OCI-LY7 (cell line): ENCODE measurements around the gene PFDN4.

Experiments used
- EZH2phosphoT487 ChIP-seq: fragments of 200-600 bp; sonication (generic); IDR thresholded peaks from 2 replicates; pipeline ENCODE4 v1.6.1; 2018; ENCODE audit warnings: low read depth, borderline replicate concordance, mild to moderate bottlenecking, mixed run types, antibody characterized with exemption, low read length, moderate library complexity, mixed read lengths
- TF ChIP-seq, protein P1 (sequence below): fragments of 200-600 bp; sonication (generic); conservative IDR thresholded peaks from 2 replicates; pipeline ENCODE4 v1.5.1; 2014; ENCODE audit warnings: mild to moderate bottlenecking, antibody characterized with exemption, low read length, moderate library complexity, mixed read lengths

DNA sequence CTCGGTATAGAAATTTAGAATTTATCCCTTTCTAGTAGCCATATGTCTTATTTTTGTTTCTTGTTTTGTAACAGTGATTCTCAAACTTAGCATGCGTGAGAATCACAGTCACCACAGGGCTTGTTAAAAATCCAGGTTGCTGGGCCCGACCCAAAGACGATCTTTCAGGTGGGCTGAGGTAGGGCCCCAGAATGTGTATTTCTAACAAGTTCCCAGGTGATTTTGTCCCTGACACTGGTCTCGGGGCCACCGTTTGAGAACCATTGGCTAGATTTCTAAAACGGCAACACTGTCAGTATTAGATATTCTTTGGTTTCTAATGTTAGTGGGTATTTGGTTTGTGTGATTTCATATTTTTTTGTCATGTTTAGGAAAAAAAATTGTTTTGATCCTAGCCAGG, 9.9 kb downstream of the PFDN4 start:
- TF ChIP-seq, protein P1, sequence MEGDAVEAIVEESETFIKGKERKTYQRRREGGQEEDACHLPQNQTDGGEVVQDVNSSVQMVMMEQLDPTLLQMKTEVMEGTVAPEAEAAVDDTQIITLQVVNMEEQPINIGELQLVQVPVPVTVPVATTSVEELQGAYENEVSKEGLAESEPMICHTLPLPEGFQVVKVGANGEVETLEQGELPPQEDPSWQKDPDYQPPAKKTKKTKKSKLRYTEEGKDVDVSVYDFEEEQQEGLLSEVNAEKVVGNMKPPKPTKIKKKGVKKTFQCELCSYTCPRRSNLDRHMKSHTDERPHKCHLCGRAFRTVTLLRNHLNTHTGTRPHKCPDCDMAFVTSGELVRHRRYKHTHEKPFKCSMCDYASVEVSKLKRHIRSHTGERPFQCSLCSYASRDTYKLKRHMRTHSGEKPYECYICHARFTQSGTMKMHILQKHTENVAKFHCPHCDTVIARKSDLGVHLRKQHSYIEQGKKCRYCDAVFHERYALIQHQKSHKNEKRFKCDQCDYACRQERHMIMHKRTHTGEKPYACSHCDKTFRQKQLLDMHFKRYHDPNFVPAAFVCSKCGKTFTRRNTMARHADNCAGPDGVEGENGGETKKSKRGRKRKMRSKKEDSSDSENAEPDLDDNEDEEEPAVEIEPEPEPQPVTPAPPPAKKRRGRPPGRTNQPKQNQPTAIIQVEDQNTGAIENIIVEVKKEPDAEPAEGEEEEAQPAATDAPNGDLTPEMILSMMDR, result no peak
- no peak for TF ChIP-seq EZH2phosphoT487
